RPMI7951 (cell line): ENCODE data around the gene GRN. TPM values are rescaled to one million over a fixed set of nuclear protein-coding genes. Genes with fewer than 3 reads are reported as not detected.
"Not testable (repeated sequence)": the region's sequence is repeated elsewhere in the genome, so short reads cannot be mapped to it uniquely, and the experiment has no call there.

Source experiments
- DNase-seq: peaks from one replicate; pipeline ENCODE4 v3.0.0-alpha.2; 2012; ENCODE audit warnings: low read depth
- total RNA-seq: library from RNA; depleted of rRNA; stranded (reverse); fragments of >200 nt; shearing (Covaris generic); gene quantifications from 2 replicates; pipeline ENCODE4 v1.2.3, GENCODE V29; 2014

GRN gene
- total RNA-seq, 1 experiment from 2014 or later = 202 TPM

- DNase-seq = no peak
Observed at GRCh38 chr17:44383363-44383762, 38.3 kb downstream of the GRN start.

GRCh38 chr17:44383861-44384260, 38.8 kb downstream of the GRN start:
- no peak for DNase-seq

GRCh38 chr17:44384281-44384822, 39.2 kb downstream of the GRN start:
- no peak for DNase-seq

DNA sequence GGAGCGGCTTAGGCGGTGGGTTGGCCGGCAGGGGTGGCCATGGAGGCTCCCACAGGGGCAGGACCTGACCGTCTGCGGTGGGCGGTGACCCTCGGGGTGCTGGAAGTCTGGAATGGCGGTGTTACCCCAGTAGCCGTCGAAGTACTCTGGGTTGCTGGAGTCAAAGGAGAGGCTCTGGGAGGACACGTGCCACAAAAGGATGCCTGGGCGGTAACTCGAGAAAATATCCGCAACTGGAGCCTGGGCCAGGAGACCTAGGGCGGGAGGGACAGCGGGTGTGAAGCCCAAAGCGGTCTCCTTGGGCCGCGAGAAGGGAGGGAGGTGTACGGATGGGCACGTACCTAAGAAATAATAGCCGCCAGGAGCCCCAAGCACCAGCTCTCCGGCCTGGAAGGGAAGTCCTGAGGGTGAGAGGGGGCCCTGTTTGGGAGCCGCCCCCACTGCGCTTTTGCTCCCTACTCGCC, 39.8 kb downstream of the GRN start:
- DNase-seq = no peak

GRCh38 chr17:44385287-44386181, 40.4 kb downstream of the GRN start:
- DNase-seq = peak; percentile 66

DNA sequence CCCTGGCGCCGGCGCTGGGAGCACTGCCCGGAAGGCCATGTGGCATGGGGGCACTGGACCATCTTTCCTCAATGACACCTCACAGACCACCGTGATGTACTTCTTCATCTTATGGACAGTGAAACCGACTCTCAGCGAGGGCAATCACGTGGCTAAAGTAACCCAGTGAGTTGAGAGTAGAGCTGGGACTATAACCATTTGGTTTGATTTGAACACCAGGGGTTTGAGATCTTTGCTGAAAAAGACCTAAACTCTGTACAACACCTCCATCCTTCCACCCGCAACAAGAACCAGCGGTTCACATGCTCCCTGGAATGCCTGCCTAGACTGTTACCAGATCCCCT, 41.1 kb downstream of the GRN start:
- DNase-seq = no peak

DNA sequence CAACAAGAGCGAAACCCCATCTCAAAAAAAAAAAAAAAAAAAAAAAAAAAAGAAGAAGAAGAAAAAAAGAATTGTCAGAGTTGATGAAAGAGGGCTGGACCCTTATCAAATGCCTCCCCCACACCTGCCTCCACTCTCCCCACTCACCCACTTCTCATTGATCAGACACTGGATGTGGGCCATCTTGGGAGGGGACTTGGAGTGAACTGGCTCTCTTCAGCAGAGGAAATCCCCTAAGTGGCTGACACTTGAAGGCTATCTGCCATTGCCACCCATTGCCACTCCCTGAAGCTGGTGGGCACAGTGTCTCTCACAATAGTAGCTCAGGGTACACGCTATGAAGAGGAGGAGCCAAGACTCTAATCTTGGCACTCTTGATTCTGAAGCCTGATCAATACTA, 42.7 kb downstream of the GRN start:
- no peak for DNase-seq

DNA sequence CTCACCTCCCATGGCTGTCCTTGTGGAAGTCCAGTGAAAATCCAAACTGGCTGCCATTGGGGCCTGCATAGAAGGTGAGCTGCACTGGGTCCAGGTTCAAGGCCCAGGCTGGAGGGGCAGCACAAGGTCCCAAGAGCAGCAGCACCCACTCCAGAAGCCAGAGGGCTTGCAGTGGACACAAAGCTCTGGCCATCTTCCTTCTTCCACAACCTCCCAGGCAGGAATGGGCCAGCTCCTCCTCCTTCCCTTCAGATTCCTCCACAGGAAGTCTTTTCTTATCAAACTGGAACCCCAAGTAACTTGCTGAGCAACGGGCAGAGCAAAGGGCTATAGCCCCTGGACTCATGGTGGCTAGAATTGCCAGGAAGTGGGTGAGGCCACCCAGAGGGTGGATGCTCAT, 44.2 kb downstream of the GRN start, which contains the start of gene ITGA2B:
Gene ITGA2B, minus strand, starts transcription at position 369 of the 400 bp plus-strand sequence. Its CDS starts 176 bp downstream, at position 193.
- no peak for DNase-seq

DNA sequence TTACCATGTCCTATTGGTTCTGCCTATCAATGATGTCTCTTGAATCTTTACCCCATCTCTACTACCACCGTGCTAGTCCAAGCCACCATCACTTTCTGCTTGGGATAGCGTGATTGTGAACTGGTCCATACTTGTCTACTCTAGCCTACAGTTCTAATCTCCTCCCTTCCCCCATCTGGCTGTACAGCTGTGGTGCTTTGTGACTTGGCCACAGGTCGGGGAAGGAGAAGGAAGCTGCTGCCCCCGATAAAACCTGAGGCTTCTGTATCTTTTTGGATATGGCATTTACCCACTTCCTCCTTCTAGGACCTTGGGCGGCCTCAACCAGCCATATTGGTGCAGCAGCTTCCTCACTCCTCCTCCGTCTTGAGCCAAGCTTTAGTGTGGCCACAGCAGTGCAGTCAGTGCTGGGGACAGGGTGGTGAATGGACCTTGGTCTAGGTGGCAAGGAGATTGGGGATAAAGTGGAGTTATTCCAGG, 44.7 kb downstream of the GRN start:
- no peak for DNase-seq

DNA sequence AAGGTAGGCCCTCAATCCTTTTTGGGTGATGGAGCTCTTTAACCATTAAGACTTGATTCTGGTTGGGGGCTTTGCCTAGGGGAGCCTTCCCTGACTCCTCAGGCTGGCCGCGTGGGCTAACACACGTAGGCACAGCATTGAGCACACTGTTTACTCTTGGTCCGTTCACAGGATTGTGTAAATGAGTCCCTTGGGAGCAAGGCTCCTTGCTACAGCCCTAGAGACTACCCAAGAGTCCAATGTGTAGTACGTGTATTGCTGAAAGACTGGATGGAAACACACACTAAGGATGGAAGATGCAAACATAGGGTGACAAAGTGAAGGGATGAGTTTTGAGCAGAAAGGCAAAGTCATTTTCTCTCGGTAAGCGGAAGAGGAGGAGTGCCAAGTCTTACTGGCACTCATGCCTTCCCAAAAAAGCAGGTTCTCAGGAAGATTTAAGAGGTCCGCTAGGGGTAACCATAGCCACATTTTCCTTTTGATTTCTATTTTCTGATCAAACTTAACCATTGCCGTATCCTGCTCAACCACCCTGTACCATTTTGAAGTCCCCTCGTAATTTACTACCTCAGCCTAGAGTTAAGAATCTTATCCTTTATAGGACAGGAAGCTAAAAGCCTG, 45.3 kb downstream of the GRN start:
- DNase-seq = no peak

GRCh38 chr17:44394112-44394511, 49.0 kb downstream of the GRN start:
- DNase-seq = not testable (repeated sequence)

GRCh38 chr17:44394833-44395232, 49.7 kb downstream of the GRN start:
- no peak for DNase-seq

- no peak for DNase-seq
Observed at GRCh38 chr17:44396946-44397345, 51.8 kb downstream of the GRN start.

DNA sequence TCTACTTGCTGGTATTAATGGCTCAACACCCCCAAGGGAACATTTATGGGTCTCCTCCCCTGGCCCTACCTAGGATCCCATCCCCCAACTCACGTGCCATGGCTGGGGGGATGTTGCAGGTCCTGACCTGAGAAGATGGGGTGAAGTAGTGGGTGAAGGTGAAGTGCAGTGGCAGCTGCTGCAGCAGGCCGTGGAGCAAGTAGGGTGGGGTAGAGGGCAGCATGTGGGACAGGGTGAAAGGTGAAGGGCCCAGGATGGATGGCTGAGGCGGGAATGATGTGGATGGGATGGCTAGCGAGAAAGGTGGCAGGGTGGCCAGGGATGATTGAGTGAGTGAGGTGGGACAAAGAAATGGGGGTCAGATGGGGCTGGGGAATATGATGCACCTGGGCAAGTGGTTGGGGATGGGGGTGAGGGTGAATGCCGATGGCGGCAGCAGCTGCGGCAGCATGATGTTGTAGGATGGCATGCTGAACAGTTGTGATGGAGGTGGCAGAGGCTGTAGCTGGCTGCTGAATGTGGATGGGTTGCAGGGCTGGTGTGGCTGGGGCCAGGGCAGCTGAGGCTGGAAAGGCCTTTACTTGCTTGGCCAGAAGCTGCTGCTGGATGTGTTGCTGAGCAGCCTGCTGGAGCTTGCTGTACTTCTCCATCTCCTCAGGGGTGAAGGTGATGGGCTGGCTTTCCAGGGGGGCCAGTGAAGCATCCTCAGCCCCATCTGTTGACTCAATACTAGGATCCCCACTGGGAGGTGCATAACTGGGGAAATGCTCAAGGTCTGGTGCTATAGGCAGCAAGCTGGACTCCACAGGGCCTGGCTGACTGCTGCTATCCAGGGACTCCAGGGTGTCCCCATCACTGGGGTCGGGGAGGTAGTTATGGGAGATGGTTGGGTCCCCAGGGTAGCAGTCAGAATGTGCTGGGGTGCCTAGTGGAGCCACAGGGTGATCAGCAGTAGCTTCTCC, 52.7 kb downstream of the GRN start:
- no peak for DNase-seq

DNA sequence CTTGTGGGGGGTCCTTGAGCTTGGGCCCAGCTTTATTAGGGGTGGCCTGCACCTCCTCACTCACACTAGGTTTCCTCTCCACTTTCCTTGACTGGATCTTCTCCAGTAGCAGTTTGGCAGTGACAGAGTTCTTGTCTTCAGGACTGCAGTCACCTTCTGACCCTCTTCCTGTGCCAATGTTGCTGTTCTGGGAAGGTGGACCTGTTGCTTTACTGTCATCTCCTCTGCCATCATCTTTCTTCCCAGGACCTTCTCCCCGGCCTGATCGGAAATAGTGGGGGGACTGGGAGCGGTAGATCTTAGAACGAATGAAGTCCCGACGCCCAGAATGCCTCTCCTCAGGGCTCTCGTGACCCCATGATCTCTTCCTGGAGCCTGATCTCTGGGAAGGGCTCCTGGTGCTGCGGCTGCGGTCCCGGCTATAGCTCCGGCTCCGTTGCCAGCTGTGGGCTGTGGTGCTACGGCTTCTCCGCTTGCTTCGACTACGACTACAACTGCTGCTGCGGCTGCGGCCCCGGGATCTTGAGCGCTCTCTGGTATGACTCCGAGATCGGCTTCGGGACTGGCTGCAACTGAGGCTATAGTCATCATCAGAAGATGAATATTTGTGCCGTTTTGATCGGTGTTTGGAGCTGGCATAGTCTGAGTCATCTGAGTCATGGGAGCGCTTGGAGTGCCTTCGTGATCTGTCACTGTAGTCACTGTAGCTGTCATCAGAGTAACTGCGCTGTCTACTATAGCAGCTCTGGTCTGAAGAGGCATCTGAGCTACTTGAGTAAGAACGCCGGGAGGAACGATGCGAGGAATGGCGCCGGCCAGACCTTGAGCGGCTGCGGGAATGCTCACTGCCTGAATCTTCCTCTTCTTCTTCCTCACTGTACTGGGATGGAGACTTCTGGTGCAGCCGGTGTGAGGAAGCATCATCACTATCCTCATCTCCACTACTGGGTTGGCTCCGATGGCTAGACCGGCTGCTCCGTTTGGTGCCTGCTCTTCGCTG, 53.9 kb downstream of the GRN start:
- DNase-seq = no peak

GRCh38 chr17:44400226-44400847, 55.2 kb downstream of the GRN start:
- DNase-seq = peak; percentile 7
